Measurements from ENCODE around the gene PRMT7.

Gene PRMT7

GRCh38 chr16:68299571-68300453 is 11.0 kb upstream of the PRMT7 start:
- H3K4me1 ChIP-seq (ENCODE audit: control insufficient read depth in 1 of 2, insufficient read depth in 1 of 2, low read depth in 1 of 2, low read length in 1 of 2): peaks cover 6 to 11% of the 10 kb centered on the region in 2 experiments
- H3K9me3 ChIP-seq: no peaks in the 10 kb centered on the region
- H3K4me3 ChIP-seq (ENCODE audit: low read depth in 1 of 2, low read length in 1 of 2): no peak overlapping the region
- H3K36me3 ChIP-seq: peaks cover 99% of the 10 kb centered on the region
- no peak for TF ChIP-seq CTCF (IDR thresholded peaks at IDR 0.05)
- H3K27ac ChIP-seq: no peak overlapping the region
- H3K27me3 ChIP-seq: no peaks in the 10 kb centered on the region

- H3K4me3 ChIP-seq (ENCODE audit: low read depth in 1 of 2, low read length in 1 of 2): no peak overlapping the region
- TF ChIP-seq CTCF (IDR thresholded peaks at IDR 0.05): no peak
- no peak overlapping the region for H3K27ac ChIP-seq
- H3K9me3 ChIP-seq: no peaks in the 10 kb centered on the region
- no peaks in the 10 kb centered on the region for H3K27me3 ChIP-seq
- H3K4me1 ChIP-seq (ENCODE audit: control insufficient read depth in 1 of 2, insufficient read depth in 1 of 2, low read depth in 1 of 2, low read length in 1 of 2): peaks cover 6 to 11% of the 10 kb centered on the region in 2 experiments
- peaks cover 99% of the 10 kb centered on the region for H3K36me3 ChIP-seq
These were observed 9.9 kb upstream of the PRMT7 start for GRCh38 chr16:68300734-68301459.

GRCh38 chr16:68306633-68307032 is 4.2 kb upstream of the PRMT7 start:
- Histone ChIP-seq H3K36me3 (peaks cover 72% of the 10 kb centered on the region), H3K27ac (no peak overlapping the region), H3K9me3 (no peaks in the 10 kb centered on the region), H3K4me1 (ENCODE audit: control insufficient read depth in 1 of 2, insufficient read depth in 1 of 2, low read depth in 1 of 2, low read length in 1 of 2) (peaks cover 22 to 23% of the 10 kb centered on the region in 2 experiments), H3K27me3 (no peaks in the 10 kb centered on the region), H3K4me3 (ENCODE audit: low read depth in 1 of 2, low read length in 1 of 2) (no peak overlapping the region)
- no peak for TF ChIP-seq CTCF (IDR thresholded peaks at IDR 0.05)

GRCh38 chr16:68309799-68310198 is 1.0 kb upstream of the PRMT7 start:
- H3K36me3 ChIP-seq: peaks cover 42% of the 10 kb centered on the region
- no peak for TF ChIP-seq CTCF (IDR thresholded peaks at IDR 0.05)
- H3K9me3 ChIP-seq: no peaks in the 10 kb centered on the region
- H3K4me1 ChIP-seq (ENCODE audit: control insufficient read depth in 1 of 2, insufficient read depth in 1 of 2, low read depth in 1 of 2, low read length in 1 of 2): peaks cover 25% of the 10 kb centered on the region in 2 experiments
- H3K27ac ChIP-seq: peak overlapping the region; percentile 89
- no peaks in the 10 kb centered on the region for H3K27me3 ChIP-seq
- H3K4me3 ChIP-seq (ENCODE audit: low read depth in 1 of 2, low read length in 1 of 2): peak overlapping the region; percentile 83 to 96

DNA sequence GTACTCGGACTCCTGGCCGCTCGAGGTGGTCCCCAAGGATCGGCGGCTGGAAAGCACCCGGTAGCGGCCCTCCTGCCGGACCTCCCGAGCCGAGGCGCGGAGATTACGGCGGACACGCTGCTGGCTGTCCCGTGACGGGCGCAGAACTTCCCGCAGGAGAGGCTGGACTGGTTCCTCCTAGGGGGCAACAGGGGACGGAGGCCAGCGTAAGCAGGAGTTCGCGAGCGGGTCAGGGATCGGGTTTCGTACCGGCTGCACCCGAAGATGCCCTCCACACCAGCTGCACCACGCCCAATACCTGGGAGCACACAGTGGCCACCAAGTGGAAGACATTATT is 414 bp upstream of the PRMT7 start:
- TF ChIP-seq CTCF (IDR thresholded peaks at IDR 0.05): no peak
- no peaks in the 10 kb centered on the region for H3K9me3 ChIP-seq
- H3K4me3 ChIP-seq (ENCODE audit: low read depth in 1 of 2, low read length in 1 of 2): peak overlapping the region; percentile 83 to 96
- peaks cover 25% of the 10 kb centered on the region in 2 experiments for H3K4me1 ChIP-seq (ENCODE audit: control insufficient read depth in 1 of 2, insufficient read depth in 1 of 2, low read depth in 1 of 2, low read length in 1 of 2)
- peaks cover 36% of the 10 kb centered on the region for H3K36me3 ChIP-seq
- H3K27me3 ChIP-seq: no peaks in the 10 kb centered on the region
- peak overlapping the region; percentile 89 for H3K27ac ChIP-seq
